MM.1S (cell line): Measurements from ENCODE around the gene EBF4.

Experiments
- DNase-seq: peaks from one replicate; pipeline ENCODE4 v3.0.0-alpha.2; 2015
- H2AFZ ChIP-seq: fragments of 300-600 bp; sonication (generic); 2 replicates; pipeline ENCODE4 v1.6.0; 2016; ENCODE audit warnings: antibody characterized with exemption, low read length
- H3F3A ChIP-seq: fragments of 300-600 bp; sonication (generic); 2 replicates; pipeline ENCODE4 v1.6.1; 2016; ENCODE audit warnings: mild to moderate bottlenecking, antibody characterized with exemption, low read length, moderate library complexity, mixed read lengths; ENCODE audit not compliant: insufficient read depth
- H3K27ac ChIP-seq: fragments of 300-600 bp; sonication (generic); 2 replicates; pipeline ENCODE4 v1.5.1; 2016; ENCODE audit warnings: mild to moderate bottlenecking, low read length
- H3K27me3 ChIP-seq: fragments of 300-600 bp; sonication (generic); replicated peaks from 2 replicates; pipeline ENCODE4 v1.6.0; 2016; ENCODE audit warnings: low read length; ENCODE audit not compliant: insufficient read depth
- H3K36me3 ChIP-seq: fragments of 300-600 bp; sonication (generic); replicated peaks from 2 replicates; pipeline ENCODE4 v1.6.1; 2016; ENCODE audit warnings: mild to moderate bottlenecking, low read length, mixed read lengths; ENCODE audit not compliant: insufficient read depth
- H3K4me1 ChIP-seq: fragments of 300-600 bp; sonication (generic); 2 replicates; pipeline ENCODE4 v1.6.1; 2016; ENCODE audit warnings: low read length, mixed read lengths
- H3K4me2 ChIP-seq: fragments of 300-600 bp; sonication (generic); 2 replicates; pipeline ENCODE4 v1.6.0; 2016; ENCODE audit warnings: low read depth, low read length
- H3K4me3 ChIP-seq: fragments of 300-600 bp; sonication (generic); 2 replicates; pipeline ENCODE4 v1.5.1; 2016; ENCODE audit warnings: low read length, mixed read lengths
- H3K79me2 ChIP-seq: fragments of 300-600 bp; sonication (generic); 2 replicates; pipeline ENCODE4 v1.6.1; 2016; ENCODE audit warnings: mixed run types, low read length, mixed read lengths
- H3K9ac ChIP-seq: fragments of 300-600 bp; sonication (generic); 2 replicates; pipeline ENCODE4 v1.6.1; 2016; ENCODE audit warnings: low read length, mixed read lengths
- H3K9me2 ChIP-seq: fragments of 300-600 bp; sonication (generic); replicated peaks from 2 replicates; pipeline ENCODE4 v1.6.1; 2016; ENCODE audit warnings: mild to moderate bottlenecking, low read length, mixed read lengths; ENCODE audit not compliant: insufficient read depth
- H3K9me3 ChIP-seq: fragments of 300-600 bp; sonication (generic); replicated peaks from 2 replicates; pipeline ENCODE4 v1.6.1; 2016; ENCODE audit warnings: mild to moderate bottlenecking, low read length, mixed read lengths; ENCODE audit not compliant: insufficient read depth
- H4K20me1 ChIP-seq: fragments of 300-600 bp; sonication (generic); 2 replicates; pipeline ENCODE4 v1.6.1; 2016; ENCODE audit warnings: mild to moderate bottlenecking, low read length, moderate library complexity, mixed read lengths; ENCODE audit not compliant: insufficient read depth
- CTCF ChIP-seq: fragments of 300-600 bp; sonication (generic); IDR thresholded peaks from 2 replicates; pipeline ENCODE4 v1.5.1; 2016; ENCODE audit warnings: antibody characterized with exemption, low read length, mixed read lengths
- EZH2 ChIP-seq: fragments of 300-600 bp; sonication (generic); optimal IDR thresholded peaks from 2 replicates; pipeline ENCODE3; 2017; ENCODE audit warnings: low read depth, mild to moderate bottlenecking, antibody characterized with exemption, low read length, mixed read lengths
- EZH2phosphoT487 ChIP-seq: fragments of 300-600 bp; sonication (generic); IDR thresholded peaks from 2 replicates; pipeline ENCODE4 v1.6.1; 2018; ENCODE audit warnings: antibody characterized with exemption, low read length

The EBF4 gene

GRCh38 chr20:2741881-2742280 lies 49.3 kb downstream of the EBF4 start:
- Histone ChIP-seq H2AFZ (no peak overlapping the region), H3K79me2 (no peaks in the 10 kb centered on the region), H3K4me1 (peaks cover 21% of the 10 kb centered on the region), H3K9me2 (no peaks in the 10 kb centered on the region), H3K4me2 (no peak overlapping the region), H4K20me1 (no peaks in the 10 kb centered on the region), H3K9me3 (no peaks in the 10 kb centered on the region), H3F3A (peaks cover 10% of the 10 kb centered on the region), H3K4me3 (no peak overlapping the region), H3K27ac (no peak overlapping the region), H3K9ac (no peak overlapping the region), H3K27me3 (no peaks in the 10 kb centered on the region), H3K36me3 (no peaks in the 10 kb centered on the region)
- TF ChIP-seq CTCF (no peak), EZH2phosphoT487 (no peak), EZH2 (no peak)
- DNase-seq, result no peak

- TF ChIP-seq EZH2phosphoT487 (no peak), EZH2 (no peak), CTCF (no peak)
- H3K27ac ChIP-seq, result no peak overlapping the region
- no peaks in the 10 kb centered on the region for H3K9me3 ChIP-seq
- H3K9me2 ChIP-seq, result no peaks in the 10 kb centered on the region
- peaks cover 10% of the 10 kb centered on the region for H3F3A ChIP-seq
- H3K4me1 ChIP-seq, result peaks cover 21% of the 10 kb centered on the region
- H3K36me3 ChIP-seq, result no peaks in the 10 kb centered on the region
- H3K27me3 ChIP-seq, result no peaks in the 10 kb centered on the region
- no peak for DNase-seq
- no peaks in the 10 kb centered on the region for H4K20me1 ChIP-seq
- H3K9ac ChIP-seq, result no peak overlapping the region
- H3K4me2 ChIP-seq, result no peak overlapping the region
- H2AFZ ChIP-seq, result no peak overlapping the region
- no peaks in the 10 kb centered on the region for H3K79me2 ChIP-seq
- no peak overlapping the region for H3K4me3 ChIP-seq
These were observed 49.9 kb downstream of the EBF4 start for GRCh38 chr20:2742431-2742830.

GRCh38 chr20:2742934-2743559 lies 50.5 kb downstream of the EBF4 start:
- Histone ChIP-seq H4K20me1 (no peaks in the 10 kb centered on the region), H3K4me3 (no peak overlapping the region), H3K36me3 (no peaks in the 10 kb centered on the region), H3K27ac (no peak overlapping the region), H3F3A (peaks cover 10% of the 10 kb centered on the region), H3K79me2 (no peaks in the 10 kb centered on the region), H3K27me3 (no peaks in the 10 kb centered on the region), H2AFZ (no peak overlapping the region), H3K4me2 (0 out of 2 replicates have a peak overlapping the region, but pooled peaks have one; percentile 9), H3K4me1 (peaks cover 21% of the 10 kb centered on the region), H3K9me3 (no peaks in the 10 kb centered on the region), H3K9ac (no peak overlapping the region), H3K9me2 (no peaks in the 10 kb centered on the region)
- peak; percentile 53 for DNase-seq
- TF ChIP-seq CTCF (peak; percentile 92), EZH2phosphoT487 (no peak)
